HepG2 (cell line): Measurements from ENCODE around the gene VPS13D. TPM values are rescaled to one million over a fixed set of nuclear protein-coding genes. Genes with fewer than 3 reads are reported as not detected.

Experiments used
- ATRX ChIP-seq: sonication (generic); formaldehyde crosslinking; IDR thresholded peaks from 2 replicates; pipeline ENCODE4 v1.4.0; 2020; ENCODE audit warnings: missing genetic modification reagents, borderline replicate concordance
- CC2D1A ChIP-seq: sonication (generic); formaldehyde crosslinking; IDR thresholded peaks from 2 replicates; pipeline ENCODE4 v1.8.1; 2023; ENCODE audit warnings: mild to moderate bottlenecking, missing genetic modification reagents
- CENPT ChIP-seq: sonication (generic); formaldehyde crosslinking; IDR thresholded peaks from 2 replicates; pipeline ENCODE4 v1.8.0; 2022; ENCODE audit warnings: low read depth, mild to moderate bottlenecking, moderate library complexity, missing genetic modification reagents
- DZIP1 ChIP-seq: sonication (generic); formaldehyde crosslinking; IDR thresholded peaks from 2 replicates; pipeline ENCODE4 v1.5.0; 2020; ENCODE audit warnings: mild to moderate bottlenecking, missing genetic modification reagents
- ESRRA ChIP-seq: sonication (generic); formaldehyde crosslinking; IDR thresholded peaks from 2 replicates; pipeline ENCODE4 v1.5.1; 2020; ENCODE audit warnings: mild to moderate bottlenecking, low read depth, missing genetic modification reagents
- HHEX ChIP-seq: IDR thresholded peaks from 2 replicates; pipeline ENCODE4 v1.6.1; 2016; ENCODE audit warnings: control low read depth
- KDM2A ChIP-seq: sonication (generic); formaldehyde crosslinking; IDR thresholded peaks from 2 replicates; pipeline ENCODE4 v1.4.0; 2020; ENCODE audit warnings: low read depth, missing genetic modification reagents, borderline replicate concordance
- KLF12 ChIP-seq: sonication (generic); formaldehyde crosslinking; IDR thresholded peaks from 2 replicates; pipeline ENCODE4 v1.4.0; 2020; ENCODE audit warnings: missing genetic modification reagents, borderline replicate concordance
- MLLT10 ChIP-seq: sonication (generic); formaldehyde crosslinking; IDR thresholded peaks from 2 replicates; pipeline ENCODE4 v1.4.0; 2020; ENCODE audit warnings: missing genetic modification reagents
- NFAT5 ChIP-seq: sonication (generic); formaldehyde crosslinking; IDR thresholded peaks from 2 replicates; pipeline ENCODE4 v1.4.0; 2020; ENCODE audit warnings: missing genetic modification reagents
- NPAS2 ChIP-seq: sonication (generic); formaldehyde crosslinking; IDR thresholded peaks from 2 replicates; pipeline ENCODE4 v1.8.0; 2022; ENCODE audit warnings: mild to moderate bottlenecking, missing genetic modification reagents, borderline replicate concordance
- NR3C1 ChIP-seq: sonication (generic); formaldehyde crosslinking; IDR thresholded peaks from 2 replicates; pipeline ENCODE4 v1.4.0; 2020; ENCODE audit warnings: missing genetic modification reagents
- PAF1 ChIP-seq: IDR thresholded peaks from 2 replicates; pipeline ENCODE4 v1.6.1; 2016; ENCODE audit warnings: missing genetic modification reagents, missing compliant biosample characterization
- POLR2AphosphoS2 ChIP-seq: IDR thresholded peaks from 2 replicates; pipeline ENCODE4 v1.6.1; 2011; ENCODE audit warnings: low read depth, low read length, improper control_type of control experiment
- SNAI1 ChIP-seq: sonication (generic); formaldehyde crosslinking; IDR thresholded peaks from 2 replicates; pipeline ENCODE4 v1.5.0; 2020; ENCODE audit warnings: mild to moderate bottlenecking, missing genetic modification reagents, borderline replicate concordance
- TAF15 ChIP-seq: fragments of 200-400 bp; formaldehyde crosslinking; IDR thresholded peaks from one replicate; pipeline ENCODE4 v1.6.1; 2018; ENCODE audit warnings: mild to moderate bottlenecking, low read depth, low read length; ENCODE audit not compliant: poor library complexity, severe bottlenecking
- TSC22D2 ChIP-seq: sonication (generic); formaldehyde crosslinking; IDR thresholded peaks from 2 replicates; pipeline ENCODE4 v1.5.1; 2020; ENCODE audit warnings: missing genetic modification reagents, mild to moderate bottlenecking, borderline replicate concordance
- ZBTB44 ChIP-seq: sonication (generic); formaldehyde crosslinking; IDR thresholded peaks from 2 replicates; pipeline ENCODE4 v1.4.0; 2020; ENCODE audit warnings: missing genetic modification reagents
- ZNF446 ChIP-seq: sonication (generic); formaldehyde crosslinking; IDR thresholded peaks from 2 replicates; pipeline ENCODE4 v1.5.0; 2020; ENCODE audit warnings: mild to moderate bottlenecking, missing genetic modification reagents
- ZNF562 ChIP-seq: sonication (generic); formaldehyde crosslinking; IDR thresholded peaks from 2 replicates; pipeline ENCODE4 v1.8.0; 2022; ENCODE audit warnings: missing genetic modification reagents, borderline replicate concordance
- ZNF737 ChIP-seq: sonication (generic); formaldehyde crosslinking; IDR thresholded peaks from 2 replicates; pipeline ENCODE4 v1.5.0; 2020; ENCODE audit warnings: missing genetic modification reagents, mild to moderate bottlenecking, borderline replicate concordance
- ZNF878 ChIP-seq: sonication (generic); formaldehyde crosslinking; IDR thresholded peaks from 2 replicates; pipeline ENCODE4 v1.8.1; 2023; ENCODE audit warnings: mild to moderate bottlenecking, missing genetic modification reagents, moderate library complexity
- polyA plus RNA-seq, 8 experiments: library from polyadenylated mRNA; depleted of rRNA in 3 of 8; stranded (reverse) in 7 of 8; unstranded in 1 of 8; fragments of >200 nt; fragmentation: Illumina TruSeq in 4 of 8; extraction: Trizol in 4 of 8; gene quantifications; 2 replicates each; pipeline versions ENCODE4 v1.2.1 to v1.2.3, GENCODE V29; 2011 to 2016; ENCODE audit warnings: low read depth in 4 of 8, missing spikeins in 1 of 8, mixed read lengths in 1 of 8; ENCODE audit not compliant: insufficient read depth in 1 of 8
- total RNA-seq, 5 experiments: library from RNA; depleted of rRNA; stranded (reverse); fragments of >200 nt; fragmentation: Illumina TruSeq; extraction: Trizol; gene quantifications; 2 replicates each; pipeline ENCODE4 v1.2.3, GENCODE V29; 2016; ENCODE audit warnings: low read depth in 1 of 5

The VPS13D gene
- total and polyA plus RNA-seq, 2 of the 13 experiments (the other 11 are each of a cell fraction or from before 2014, with no cell fraction given) = 8.6 to 13.9 TPM

- no peak; the same call in 1 of the 2 replicates for TF ChIP-seq ZNF878 (CRISPR knock-in tag)
- no peak for TF ChIP-seq KLF12 (CRISPR knock-in tag)
- peak; percentile 84 for TF ChIP-seq HHEX (CRISPR knock-in tag)
- TF ChIP-seq NFAT5 (CRISPR knock-in tag) = no peak
- no peak for TF ChIP-seq CC2D1A (CRISPR knock-in tag)
- no peak for TF ChIP-seq ZNF446 (CRISPR knock-in tag)
- no peak for TF ChIP-seq MLLT10 (CRISPR knock-in tag)
- no peak for TF ChIP-seq NPAS2
- TF ChIP-seq SNAI1 = no peak
- no peak for TF ChIP-seq ESRRA (CRISPR knock-in tag)
- TF ChIP-seq DZIP1 (CRISPR knock-in tag) = no peak
- TF ChIP-seq PAF1 = no peak
- TF ChIP-seq ZBTB44 = no peak
- no peak for TF ChIP-seq CENPT (CRISPR knock-in tag)
- no peak for TF ChIP-seq ATRX (CRISPR knock-in tag)
- TF ChIP-seq ZNF562 (CRISPR knock-in tag) = no peak
- no peak for TF ChIP-seq NR3C1 (CRISPR knock-in tag)
- TF ChIP-seq TSC22D2 (CRISPR knock-in tag) = no peak
- TF ChIP-seq ZNF737 = no peak
- no peak for TF ChIP-seq TAF15
- TF ChIP-seq KDM2A (CRISPR knock-in tag) = no peak
- no peak for TF ChIP-seq POLR2AphosphoS2
Measured at GRCh38 chr1:12402159-12402673, 172.4 kb downstream of the VPS13D start (continued).
